Esophagus muscularis mucosa (tissue), 4 donors: ENCODE measurements around the gene SLC17A7. TPM values are rescaled to one million over a fixed set of nuclear protein-coding genes. Genes with fewer than 3 reads are reported as not detected.

Experiments used
- DNase-seq: peaks from one replicate; pipeline ENCODE4 v3.0.0-alpha.2; 2017; ENCODE audit errors: extremely low spot score
- H3K27ac ChIP-seq, 4 donors: fragments of 200-600 bp; sonication (generic); replicated peaks in 1 of 4; 1 replicate in 3 of 4; 2 replicates in 1 of 4; pipeline ENCODE4 v1.5.1; 2016 to 2019; ENCODE audit warnings: mild to moderate bottlenecking in 1 of 4
- H3K27me3 ChIP-seq, 4 donors: fragments of 200-600 bp; sonication (generic); one replicate each; pipeline versions ENCODE4 v1.5.1 to v1.6.0; 2016 to 2019
- H3K36me3 ChIP-seq, 4 donors: fragments of 200-600 bp; sonication (generic); one replicate each; pipeline ENCODE4 v1.5.1; 2016 to 2019
- H3K4me1 ChIP-seq, 4 donors: fragments of 200-600 bp; sonication (generic); one replicate each; pipeline ENCODE4 v1.5.1; 2016 to 2019
- H3K4me3 ChIP-seq, 4 donors: fragments of 200-600 bp; sonication (generic); 1 replicate in 2 of 4; 2 replicates in 2 of 4; pipeline ENCODE4 v1.5.1; 2016 to 2019; ENCODE audit warnings: mild to moderate bottlenecking in 4 of 4, moderate library complexity in 1 of 4
- H3K9me3 ChIP-seq, 4 donors: fragments of 200-600 bp; sonication (generic); 1 replicate in 3 of 4; 2 replicates in 1 of 4; pipeline ENCODE4 v1.5.1; 2016 to 2019
- CTCF ChIP-seq, 3 experiments: fragments of 200-600 bp in 2 of 3; fragments of 450-650 bp in 1 of 3; sonication (generic) in 2 of 3; IDR thresholded peaks; one replicate each; pipeline ENCODE4 v1.5.1; 2017 to 2019; ENCODE audit warnings: antibody characterized with exemption in 3 of 3, mild to moderate bottlenecking in 2 of 3, moderate library complexity in 1 of 3
- EP300 ChIP-seq: sonication (generic); formaldehyde crosslinking; IDR thresholded peaks from one replicate; pipeline ENCODE4 v1.6.1; 2017; ENCODE audit warnings: antibody characterized with exemption
- POLR2A ChIP-seq: fragments of 450-650 bp; IDR thresholded peaks from one replicate; pipeline ENCODE4 v1.6.1; 2017; ENCODE audit warnings: antibody characterized with exemption, moderate library complexity, mild to moderate bottlenecking, low read depth
- POLR2AphosphoS5 ChIP-seq, 2 donors: sonication (generic); formaldehyde crosslinking; IDR thresholded peaks; one replicate each; pipeline ENCODE4 v1.6.1; 2017; ENCODE audit warnings: antibody characterized with exemption in 2 of 2
- WGBS: methylation state at CpG from one replicate; pipeline ENCODE4 v1.1.5; 2018; 5-methylcytosine and 5-hydroxymethylcytosine counted together
- intact Hi-C: fragments of 100-400 bp; cut with DNase I; formaldehyde crosslinking; loops from one replicate; pipeline ENCODE4 v1.15.1; 2023
- total RNA-seq, 4 donors: library from RNA; depleted of rRNA; stranded (reverse); fragments of >200 nt; gene quantifications; one replicate each; pipeline versions ENCODE4 v1.1.0 to v1.2.1, GENCODE V29; 2016

Gene SLC17A7
- total RNA-seq, 4 donors from 2014 or later, result 0.83 to 5.2 (median 1.3) TPM

DNA sequence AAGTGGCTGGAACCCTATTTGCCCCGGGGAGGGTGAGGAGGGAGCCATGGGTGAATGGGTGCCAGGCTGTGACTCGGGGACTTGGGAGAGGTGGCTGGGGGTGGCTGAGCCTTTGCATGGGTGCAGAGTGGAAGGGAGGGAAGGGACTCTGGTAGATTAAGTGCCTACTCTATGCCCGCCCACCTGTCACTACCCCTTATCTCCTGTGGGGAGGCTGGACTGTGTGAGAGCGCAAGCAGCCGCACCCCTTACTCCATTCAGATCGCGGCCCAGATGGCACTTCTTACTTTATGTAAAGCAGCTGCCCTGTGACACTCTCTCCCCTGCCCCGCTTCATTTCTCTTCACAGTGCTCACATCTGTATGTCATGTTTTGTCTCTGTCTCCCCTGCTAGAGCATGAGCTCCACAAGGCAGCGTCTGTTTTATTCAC is 50.4 kb downstream of the SLC17A7 start:
- Histone ChIP-seq H3K27ac (no peak overlapping the region), H3K4me1 (peaks cover 0 to 14% (median 8%) of the 10 kb centered on the region in 4 donors), H3K27me3 (peaks cover 0 to 74% (median 0%) of the 10 kb centered on the region in 4 donors), H3K36me3 (no peaks in the 10 kb centered on the region), H3K4me3 (no peak overlapping the region), H3K9me3 (no peaks in the 10 kb centered on the region)
- no peak for DNase-seq
- WGBS, result 52% methylated on average over 9 of the region's 9 CpGs
- intact Hi-C loops, result loop anchor here (10.0 kb wide), 1 partner anchor 174 kb away; no protein-coding TSS in a partner anchor
- no peak for TF ChIP-seq POLR2AphosphoS5 (IDR thresholded peaks at IDR 0.05)
- no peak for TF ChIP-seq CTCF (IDR thresholded peaks at IDR 0.05)
- no peak for TF ChIP-seq EP300
- TF ChIP-seq POLR2A, result no peak

DNA sequence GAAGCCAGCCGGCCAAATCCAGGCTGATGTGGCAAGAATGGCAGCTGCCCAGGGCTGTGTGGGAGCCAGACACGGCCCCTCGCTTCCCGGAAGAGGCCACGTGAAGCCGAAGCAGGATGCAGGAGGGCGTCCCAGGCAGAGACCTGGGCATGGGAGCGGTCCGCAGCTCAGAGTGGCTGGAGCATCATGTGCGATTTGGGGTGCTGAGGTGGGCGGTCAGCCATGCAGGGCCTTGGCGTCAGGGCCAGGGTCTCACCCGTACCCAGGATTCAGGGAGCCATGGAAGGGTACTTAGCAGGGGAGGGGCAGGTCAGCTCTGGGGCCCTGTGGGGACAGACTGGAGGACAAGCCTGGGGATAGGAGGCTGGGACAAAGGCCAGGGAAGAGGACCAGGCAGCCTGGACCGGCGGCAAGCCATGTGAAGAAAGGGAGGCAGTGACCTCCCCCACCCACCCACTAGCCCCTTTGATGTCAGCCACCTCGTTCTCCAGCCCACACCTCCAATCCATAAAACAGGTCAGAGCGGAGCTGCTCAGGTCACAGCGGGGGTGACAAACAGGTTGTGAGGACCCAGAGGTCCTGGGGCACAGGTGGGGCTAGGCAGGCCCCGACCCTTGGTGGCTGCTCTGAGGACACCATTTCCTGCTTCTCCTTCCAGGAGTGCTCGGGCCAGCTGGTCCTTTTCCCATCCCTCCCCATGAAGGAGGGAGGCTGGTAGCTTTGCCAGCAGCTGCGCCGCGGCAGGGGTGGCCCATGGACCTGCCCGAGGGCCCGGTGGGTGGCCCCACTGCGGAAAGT is 51.0 kb downstream of the SLC17A7 start:
- Histone ChIP-seq H3K4me3 (no peak overlapping the region), H3K4me1 (peaks cover 0 to 14% (median 8%) of the 10 kb centered on the region in 4 donors), H3K27me3 (peaks cover 0 to 68% (median 0%) of the 10 kb centered on the region in 4 donors), H3K27ac (no peak overlapping the region), H3K9me3 (no peaks in the 10 kb centered on the region), H3K36me3 (no peaks in the 10 kb centered on the region)
- DNase-seq, result no peak
- WGBS, result 73% methylated on average over 26 of the region's 26 CpGs
- TF ChIP-seq CTCF (IDR thresholded peaks at IDR 0.05) (no peak), POLR2A (no peak), EP300 (no peak), POLR2AphosphoS5 (IDR thresholded peaks at IDR 0.05) (no peak)
- intact Hi-C loops, result loop anchor here (10.0 kb wide), 1 partner anchor 174 kb away; no protein-coding TSS in a partner anchor

GRCh38 chr19:49389406-49389805 is 51.9 kb downstream of the SLC17A7 start:
- Histone ChIP-seq H3K9me3 (no peaks in the 10 kb centered on the region), H3K36me3 (no peaks in the 10 kb centered on the region), H3K4me1 (peaks cover 0 to 14% (median 8%) of the 10 kb centered on the region in 4 donors), H3K4me3 (no peak overlapping the region), H3K27me3 (peaks cover 0 to 58% (median 0%) of the 10 kb centered on the region in 4 donors), H3K27ac (no peak overlapping the region)
- no peak for DNase-seq
- TF ChIP-seq CTCF (IDR thresholded peaks at IDR 0.05), result no peak
- TF ChIP-seq POLR2AphosphoS5 (IDR thresholded peaks at IDR 0.05), result no peak
- no peak for TF ChIP-seq POLR2A
- intact Hi-C loops, result no loop called here
- WGBS, result 81% methylated on average over 10 of the region's 20 CpGs

DNA sequence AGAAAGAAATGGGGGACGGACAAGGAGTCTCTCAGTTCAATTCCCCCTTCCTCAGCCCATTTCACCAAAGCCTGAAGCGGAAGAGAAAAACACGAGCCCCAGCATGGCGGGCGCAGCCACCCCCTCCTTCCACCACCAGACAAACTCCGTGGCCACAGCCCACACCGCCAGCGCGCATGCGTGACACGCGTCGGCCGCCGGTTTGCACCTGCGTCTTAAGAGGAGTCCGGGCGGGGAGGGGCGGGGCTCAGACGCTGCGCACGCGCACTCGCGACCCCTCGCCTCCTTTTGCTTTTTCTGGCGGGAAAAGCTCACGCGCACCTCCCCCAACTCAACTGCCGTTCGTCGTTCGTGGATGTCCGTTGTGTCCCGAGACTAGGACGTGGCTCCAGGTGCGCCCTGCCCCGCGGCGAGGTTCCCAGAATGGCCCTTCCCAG is 53.4 kb downstream of the SLC17A7 start, which contains the start of gene KASH5:
Gene KASH5 (plus strand): TSS at position 314 of the 437 bp plus-strand sequence. CDS start 2,635 bp downstream, outside the sequence.
- no peak for DNase-seq
- intact Hi-C loops, result no loop called here
- Histone ChIP-seq H3K36me3 (no peaks in the 10 kb centered on the region), H3K4me1 (peaks cover 0 to 14% (median 8%) of the 10 kb centered on the region in 4 donors), H3K4me3 (peak within 1 kb of the TSS; percentile 22 to 30 (median 26)), H3K27me3 (peaks cover 0 to 44% (median 0%) of the 10 kb centered on the region in 4 donors), H3K9me3 (peaks cover 0 to 5% (median 2%) of the 10 kb centered on the region in 4 donors), H3K27ac (no peak within 1 kb of the TSS)
- WGBS, result 53% methylated on average over 40 of the region's 40 CpGs
- TF ChIP-seq CTCF (IDR thresholded peaks at IDR 0.05) (no peak), POLR2AphosphoS5 (IDR thresholded peaks at IDR 0.05) (peak in 1 of 2 donors; percentile 40)
